ENCODE data around the gene BICRA.
"Not testable (repeated sequence)": the region's sequence is repeated elsewhere in the genome, so short reads cannot be mapped to it uniquely, and the experiment has no call there.

BICRA gene

GRCh38 chr19:47608969-47609905 lies at the start of gene BICRA:
Gene BICRA (plus strand): TSS chr19:47609134. CDS start chr19:47673575, 64,441 bp downstream.
- DNase-seq: peak; percentile 83

- DNase-seq: no peak
Observed at GRCh38 chr19:47560999-47561398, 47.9 kb upstream of the BICRA start.

- DNase-seq: no peak
Observed at GRCh38 chr19:47561440-47562057, 47.4 kb upstream of the BICRA start.

- DNase-seq: no peak
Observed at GRCh38 chr19:47564081-47564480, 44.9 kb upstream of the BICRA start.

- DNase-seq: no peak
Observed at GRCh38 chr19:47569331-47569730, 39.6 kb upstream of the BICRA start.

- DNase-seq: no peak
Observed at GRCh38 chr19:47572635-47573034, 36.3 kb upstream of the BICRA start.

- DNase-seq: peak; percentile 90
Observed at GRCh38 chr19:47573071-47574026, 35.6 kb upstream of the BICRA start, which contains the start of gene ZNF541. Gene ZNF541 (minus strand): TSS chr19:47573148. CDS start chr19:47555856, 17,292 bp downstream.

- no peak for DNase-seq
Observed at GRCh38 chr19:47580397-47580796, 28.5 kb upstream of the BICRA start.

- DNase-seq: no peak
Observed at GRCh38 chr19:47581605-47582319, 27.2 kb upstream of the BICRA start.

- no peak for DNase-seq
Observed at GRCh38 chr19:47582320-47582909, 26.5 kb upstream of the BICRA start.

- not testable (repeated sequence) for DNase-seq
Observed at GRCh38 chr19:47583161-47583560, 25.8 kb upstream of the BICRA start.

- no peak for DNase-seq
Observed at GRCh38 chr19:47587295-47587694, 21.6 kb upstream of the BICRA start.

GRCh38 chr19:47589824-47590223 lies 19.1 kb upstream of the BICRA start:
- DNase-seq: no peak

- DNase-seq: no peak
Observed at GRCh38 chr19:47593860-47594259, 15.1 kb upstream of the BICRA start.

GRCh38 chr19:47595944-47596343 lies 13.0 kb upstream of the BICRA start:
- no peak for DNase-seq

- no peak for DNase-seq
Observed at GRCh38 chr19:47598407-47599349, 10.3 kb upstream of the BICRA start.

GRCh38 chr19:47599671-47600245 lies 9.2 kb upstream of the BICRA start:
- DNase-seq: not testable (repeated sequence)

GRCh38 chr19:47600246-47601179 lies 8.4 kb upstream of the BICRA start:
- peak; percentile 100 for DNase-seq
